Glutamatergic neuron (in vitro differentiated cells): ENCODE measurements around the gene ANTKMT. TPM values are rescaled to one million over a fixed set of nuclear protein-coding genes. Genes with fewer than 3 reads are reported as not detected.
A peak's percentile ranks its signal among the peaks of the same experiment; 100 is the strongest.

ENCODE experiments used
- DNase-seq: peaks from one replicate; pipeline ENCODE4 v3.0.0; 2022
- H3K27ac Mint-ChIP-seq: one replicate; pipeline ENCODE4 v1.8.0; 2020; ENCODE audit warnings: mild to moderate bottlenecking, mixed read lengths, inconsistent platforms; ENCODE audit not compliant: unreplicated experiment
- H3K27me3 Mint-ChIP-seq: one replicate; pipeline ENCODE4 v1.8.0; 2020; ENCODE audit warnings: mild to moderate bottlenecking, moderate library complexity, mixed read lengths, inconsistent platforms; ENCODE audit not compliant: unreplicated experiment
- H3K36me3 Mint-ChIP-seq: one replicate; pipeline ENCODE4 v1.8.0; 2020; ENCODE audit warnings: mild to moderate bottlenecking, mixed read lengths, inconsistent platforms; ENCODE audit not compliant: unreplicated experiment
- H3K4me1 Mint-ChIP-seq: one replicate; pipeline ENCODE4 v1.8.0; 2020; ENCODE audit warnings: mild to moderate bottlenecking, low read depth, mixed read lengths, inconsistent platforms; ENCODE audit not compliant: unreplicated experiment
- H3K4me3 Mint-ChIP-seq: one replicate; pipeline ENCODE4 v1.8.0; 2020; ENCODE audit warnings: mild to moderate bottlenecking, mixed read lengths, inconsistent platforms; ENCODE audit not compliant: unreplicated experiment
- H3K9me3 Mint-ChIP-seq: one replicate; pipeline ENCODE4 v1.8.0; 2020; ENCODE audit warnings: mild to moderate bottlenecking, moderate library complexity, mixed read lengths, inconsistent platforms; ENCODE audit not compliant: unreplicated experiment
- CTCF ChIP-seq: fragments of 200-600 bp; sonication (generic); IDR thresholded peaks from one replicate; pipeline ENCODE4 v1.5.0; 2021; ENCODE audit not compliant: partially characterized antibody, unreplicated experiment
- total RNA-seq: library from RNA; stranded (reverse); fragmentation: NEBNext Ultra II Directional; extraction: Animal tissue kit (Norgen Biotek cat#: 25700); gene quantifications from one replicate; pipeline ENCODE4 v1.2.1, GENCODE V29; 2021; ENCODE audit not compliant: unreplicated experiment

ANTKMT gene
- total RNA-seq, 1 donor from 2014 or later: 61.1 TPM

- Mint-ChIP-seq H3K27ac (peak overlapping the region; percentile 99), H3K36me3 (no peaks in the 10 kb centered on the region), H3K4me3 (peak overlapping the region; percentile 81), H3K27me3 (peaks cover 18% of the 10 kb centered on the region), H3K4me1 (peaks cover 14% of the 10 kb centered on the region), H3K9me3 (peaks cover 14% of the 10 kb centered on the region)
- no peak for TF ChIP-seq CTCF
- DNase-seq: no peak
These were observed 2.6 kb upstream of the ANTKMT start for GRCh38 chr16:718389-718788.

- Mint-ChIP-seq H3K36me3 (no peaks in the 10 kb centered on the region), H3K27me3 (peaks cover 15% of the 10 kb centered on the region), H3K27ac (peak overlapping the region; percentile 99), H3K4me3 (peak overlapping the region; percentile 81), H3K9me3 (peaks cover 11% of the 10 kb centered on the region), H3K4me1 (peaks cover 14% of the 10 kb centered on the region)
- no peak for TF ChIP-seq CTCF
- no peak for DNase-seq
These were observed 2.0 kb upstream of the ANTKMT start for GRCh38 chr16:718922-719321.

- Mint-ChIP-seq H3K4me1 (peaks cover 14% of the 10 kb centered on the region), H3K9me3 (peaks cover 10% of the 10 kb centered on the region), H3K4me3 (peak overlapping the region; percentile 85), H3K36me3 (no peaks in the 10 kb centered on the region), H3K27me3 (peaks cover 15% of the 10 kb centered on the region), H3K27ac (peak overlapping the region; percentile 99)
- DNase-seq: no peak
- no peak for TF ChIP-seq CTCF
These were observed 1.0 kb upstream of the ANTKMT start for GRCh38 chr16:719815-720446.

GRCh38 chr16:720447-720989, 428 bp upstream of the ANTKMT start:
- Mint-ChIP-seq H3K9me3 (peaks cover 10% of the 10 kb centered on the region), H3K27ac (peak overlapping the region; percentile 99), H3K4me1 (peaks cover 14% of the 10 kb centered on the region), H3K36me3 (no peaks in the 10 kb centered on the region), H3K27me3 (peaks cover 16% of the 10 kb centered on the region), H3K4me3 (peak overlapping the region; percentile 85)
- peak; percentile 11 for TF ChIP-seq CTCF
- peak; percentile 78 for DNase-seq

- TF ChIP-seq CTCF: no peak
- Mint-ChIP-seq H3K4me1 (peaks cover 14% of the 10 kb centered on the region), H3K36me3 (no peaks in the 10 kb centered on the region), H3K27ac (no peak overlapping the region), H3K27me3 (peaks cover 18% of the 10 kb centered on the region), H3K9me3 (peaks cover 10% of the 10 kb centered on the region), H3K4me3 (no peak overlapping the region)
- no peak for DNase-seq
These were observed 1.0 kb downstream of the ANTKMT start for GRCh38 chr16:721765-722540.
